GM19463 (cell line): ENCODE data around the gene PDE6B.
"Not testable (repeated sequence)": the region's sequence is repeated elsewhere in the genome, so short reads cannot be mapped to it uniquely, and the experiment has no call there.

ENCODE experiments used
- ATAC-seq: cut with Tn5 transposase; IDR thresholded peaks from one replicate; pipeline ENCODE4 v1.9.1; 2021; ENCODE audit warnings: mild to moderate bottlenecking, moderate library complexity; ENCODE audit not compliant: unreplicated experiment

PDE6B gene

DNA sequence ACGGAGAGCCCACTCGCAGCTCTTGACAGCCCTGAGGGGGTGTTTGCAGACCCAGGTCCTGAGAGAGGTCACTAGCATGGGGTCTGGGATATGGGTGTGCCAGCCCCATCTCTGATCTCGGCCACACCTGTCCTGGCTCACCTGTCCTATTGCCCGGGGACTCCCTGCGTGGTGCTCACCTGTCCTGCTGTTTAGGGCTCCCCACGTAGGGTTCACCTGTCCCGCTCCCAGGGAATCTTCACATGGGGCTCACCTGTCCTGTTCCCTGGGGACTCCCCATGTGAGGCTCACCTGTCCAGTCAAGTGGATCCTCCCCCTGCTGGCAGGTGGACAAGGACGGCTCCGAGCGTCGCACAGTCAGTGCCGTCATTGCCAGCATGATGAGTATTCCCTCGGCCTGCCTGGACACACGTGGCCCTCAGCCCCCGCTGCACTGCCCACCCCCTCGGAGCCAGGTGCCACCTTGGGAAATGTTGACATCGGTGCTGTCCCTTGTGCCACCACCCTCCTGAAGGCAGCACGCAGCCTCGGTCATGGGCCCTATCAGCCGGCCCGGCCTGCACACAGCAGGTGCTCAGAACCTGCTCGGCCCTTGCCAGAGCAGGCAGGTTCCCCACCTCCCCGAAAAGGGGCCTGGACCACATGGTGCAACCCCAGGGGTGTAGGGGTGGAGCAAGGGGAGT is 57.3 kb downstream of the PDE6B start:
- ATAC-seq: no peak

GRCh38 chr4:683247-683897 is 58.0 kb downstream of the PDE6B start:
- no peak for ATAC-seq

- ATAC-seq: no peak
Measured at GRCh38 chr4:683982-684622, 58.7 kb downstream of the PDE6B start.

GRCh38 chr4:684623-685327 is 59.4 kb downstream of the PDE6B start:
- no peak for ATAC-seq

GRCh38 chr4:685679-686412 is 60.5 kb downstream of the PDE6B start:
- no peak for ATAC-seq

- ATAC-seq: no peak
Measured at GRCh38 chr4:686413-687040, 61.2 kb downstream of the PDE6B start.

- no peak for ATAC-seq
Measured at GRCh38 chr4:687048-687970, 61.9 kb downstream of the PDE6B start.

DNA sequence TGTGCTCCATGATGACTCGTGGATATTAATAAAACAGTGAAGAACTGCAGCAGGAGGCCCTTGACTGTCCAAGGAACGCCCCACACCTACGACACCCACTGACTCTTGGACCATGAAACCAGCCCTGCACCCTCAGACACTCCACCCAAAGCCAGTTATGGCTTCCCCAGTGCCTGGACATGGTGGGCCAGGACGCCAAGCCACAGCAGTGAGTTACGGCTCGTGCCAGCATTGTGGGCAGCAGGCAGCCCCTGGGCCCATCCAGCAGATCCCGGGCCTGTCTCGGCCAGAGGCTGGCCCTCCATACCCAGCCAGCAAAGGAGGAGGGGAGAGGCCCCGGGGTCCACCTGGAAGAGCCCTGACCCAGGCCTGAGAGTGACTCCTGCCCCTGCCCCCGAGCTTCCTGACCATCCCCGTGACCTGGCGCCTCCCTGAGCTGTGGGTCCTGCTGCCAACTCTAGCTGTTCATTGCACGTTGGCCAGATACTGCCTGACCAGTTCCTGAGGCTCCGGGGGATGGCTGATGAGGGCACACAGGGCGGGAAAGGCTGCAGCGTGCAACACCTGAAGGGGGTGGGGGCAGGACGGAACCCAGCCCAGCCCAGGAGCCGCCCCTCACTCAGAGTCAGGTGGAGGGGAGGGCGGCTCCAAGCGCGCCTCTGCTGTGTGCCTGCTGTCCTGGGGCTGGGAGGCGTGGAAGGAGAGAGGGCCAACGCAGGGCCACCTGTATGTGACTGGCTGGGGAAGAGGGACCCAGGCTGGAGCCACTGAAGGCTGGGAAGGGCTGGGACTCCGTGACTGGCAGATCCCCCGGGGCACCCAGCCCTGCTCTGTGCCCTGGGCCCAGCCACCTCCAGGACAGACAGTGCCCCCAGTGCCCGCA is 62.8 kb downstream of the PDE6B start:
- ATAC-seq: no peak

DNA sequence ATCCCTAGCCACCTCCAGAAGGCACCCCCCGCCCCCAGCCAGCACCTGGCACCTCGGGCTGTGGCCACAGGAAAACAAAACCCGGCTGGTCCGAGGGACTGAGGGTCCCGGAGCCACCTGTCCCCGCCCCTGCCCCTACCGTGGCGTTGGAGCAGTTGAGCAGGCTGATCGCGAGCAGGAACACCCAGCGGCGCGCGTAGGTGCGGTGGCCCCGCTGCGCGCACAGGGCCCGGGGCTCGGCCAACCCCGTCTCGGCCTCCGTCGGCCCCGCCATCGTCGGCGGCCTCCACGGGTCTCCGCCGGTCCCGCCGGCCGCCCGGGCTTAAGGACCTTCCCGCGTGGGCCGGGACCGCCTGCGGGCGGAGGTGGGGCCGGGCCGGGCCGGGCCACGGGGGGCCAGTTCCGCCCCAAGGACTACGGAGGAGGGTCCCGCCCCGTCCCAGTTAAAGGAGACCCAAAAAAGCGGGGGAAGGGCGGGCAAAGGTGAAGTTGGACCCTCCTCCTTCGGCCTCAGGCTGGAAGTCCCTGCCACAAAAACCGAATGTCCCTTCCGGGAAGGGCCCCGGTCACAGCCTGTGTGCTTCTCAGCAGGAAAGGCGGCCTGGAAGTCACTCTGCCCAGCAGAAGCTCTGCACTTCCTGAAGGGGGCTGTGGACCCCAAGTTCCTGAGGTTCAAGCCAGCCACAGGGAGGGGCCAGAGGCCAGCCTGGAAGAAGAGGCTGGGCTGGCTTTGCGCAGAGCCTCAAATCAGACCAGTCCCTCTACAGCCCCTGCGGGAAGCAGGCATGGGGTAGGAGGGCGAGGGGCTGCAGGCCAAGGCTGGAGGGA is 63.7 kb downstream of the PDE6B start, which contains the start of gene SLC49A3:
Gene SLC49A3, minus strand, starts transcription at position 298 of the 828 bp plus-strand sequence. Its CDS starts 24 bp downstream, at position 274.
- peak; percentile 38 for ATAC-seq

- ATAC-seq: no peak
Measured at GRCh38 chr4:689723-690122, 64.3 kb downstream of the PDE6B start.

- ATAC-seq: no peak
Measured at GRCh38 chr4:692771-693554, 67.6 kb downstream of the PDE6B start.

DNA sequence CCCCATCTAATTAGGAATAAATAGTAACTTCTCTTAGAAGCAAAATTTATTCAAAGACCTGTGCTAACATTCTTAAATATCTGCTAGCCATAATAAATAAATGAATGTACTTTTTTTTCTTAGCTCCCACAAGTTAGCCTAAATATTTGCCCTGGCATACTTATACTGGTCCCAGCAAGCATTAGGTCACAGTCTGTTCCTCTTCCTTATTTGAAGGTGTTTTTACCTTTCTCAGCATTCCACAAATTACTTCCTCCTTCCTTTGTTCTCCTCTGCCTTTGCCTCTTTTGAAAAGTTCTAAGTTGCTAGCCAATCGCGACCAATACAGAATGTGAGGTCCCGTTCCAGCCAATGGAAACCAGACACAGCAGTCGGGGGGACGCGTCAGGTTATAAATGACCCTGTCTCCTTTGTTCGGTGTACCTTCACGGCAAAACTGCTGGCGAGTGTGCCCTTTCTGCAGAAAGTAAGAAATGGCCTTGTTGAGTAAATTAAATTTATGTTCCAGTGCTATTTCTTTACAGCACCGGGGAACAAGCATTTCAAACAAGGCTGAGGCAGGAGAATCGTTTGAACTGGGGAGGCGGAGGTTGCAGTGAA is 69.1 kb downstream of the PDE6B start:
- ATAC-seq: not testable (repeated sequence)

DNA sequence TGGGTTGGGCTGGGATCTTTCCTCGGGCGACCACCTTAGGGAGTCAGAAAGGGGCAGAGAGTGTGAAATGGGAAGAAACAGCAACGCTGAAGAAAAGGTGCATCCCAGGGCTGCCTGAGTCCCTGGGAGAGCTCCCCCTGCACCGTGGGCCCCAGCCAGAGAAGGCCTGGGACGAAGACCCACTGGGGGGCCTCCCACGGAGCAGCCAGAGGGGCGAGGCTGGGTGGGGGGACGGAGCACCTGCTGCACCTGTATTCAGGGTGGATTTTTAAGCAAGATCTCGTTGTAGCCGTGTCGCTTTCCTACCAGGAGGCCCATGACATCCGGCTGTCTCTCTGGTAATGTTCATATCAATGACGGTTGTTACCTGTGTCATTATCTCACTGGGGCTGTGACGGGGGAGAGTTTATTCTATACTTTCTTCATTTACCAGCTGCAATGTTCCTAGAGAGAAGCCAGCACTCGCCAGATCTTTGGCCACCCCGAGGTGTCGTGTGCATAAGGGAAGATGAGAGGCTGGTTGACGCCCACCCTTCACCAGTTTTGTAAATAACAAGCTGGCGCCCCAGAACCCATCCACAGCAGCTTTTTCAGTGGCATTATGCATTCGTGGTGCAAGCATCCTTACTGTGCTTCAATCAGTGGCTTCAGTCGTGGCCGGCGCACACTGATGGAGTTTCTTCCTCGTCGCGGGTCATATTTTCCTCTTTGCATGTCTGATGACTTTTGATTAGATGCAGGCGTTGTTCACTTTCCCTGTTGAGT is 74.6 kb downstream of the PDE6B start:
- no peak for ATAC-seq

- no peak for ATAC-seq
Measured at GRCh38 chr4:700587-701264, 75.4 kb downstream of the PDE6B start.

- ATAC-seq: no peak
Measured at GRCh38 chr4:702618-703048, 77.3 kb downstream of the PDE6B start.
